Esophagus muscularis mucosa (tissue), 3 donors: ENCODE results near the gene PCDHB14.

Source experiments
- POLR2A ChIP-seq: fragments of 450-650 bp; IDR thresholded peaks from one replicate; pipeline ENCODE4 v1.6.1; 2017; ENCODE audit warnings: antibody characterized with exemption, moderate library complexity, mild to moderate bottlenecking, low read depth
- POLR2AphosphoS5 ChIP-seq, 2 donors: sonication (generic); formaldehyde crosslinking; IDR thresholded peaks; one replicate each; pipeline ENCODE4 v1.6.1; 2017; ENCODE audit warnings: antibody characterized with exemption in 2 of 2
- TF ChIP-seq, protein P1 (sequence below), 3 experiments: fragments of 200-600 bp in 2 of 3; fragments of 450-650 bp in 1 of 3; sonication (generic) in 2 of 3; IDR thresholded peaks; one replicate each; pipeline ENCODE4 v1.5.1; 2017 to 2019; ENCODE audit warnings: antibody characterized with exemption in 3 of 3, mild to moderate bottlenecking in 2 of 3, moderate library complexity in 1 of 3

DNA sequence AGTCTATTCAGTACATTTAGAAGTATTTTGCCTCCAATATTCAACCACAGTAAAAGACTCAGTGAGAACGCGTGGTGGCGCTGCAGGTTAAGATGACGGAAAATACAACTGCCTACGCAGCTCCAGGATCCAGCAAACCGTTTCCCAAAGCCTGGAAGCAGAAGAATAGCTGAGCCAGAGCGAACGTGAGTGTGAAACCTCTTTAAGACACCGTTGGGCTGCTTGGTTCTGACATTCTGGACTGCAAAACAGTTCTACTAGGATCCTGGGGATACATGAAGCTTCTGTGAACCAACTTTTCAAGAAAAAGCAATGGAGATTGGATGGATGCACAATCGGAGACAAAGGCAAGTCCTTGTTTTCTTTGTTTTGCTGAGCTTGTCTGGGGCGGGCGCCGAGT lies 40.9 kb upstream of the PCDHB14 start, which contains the start of gene PCDHB16:
- peak in 1 of 2 donors; percentile 8 for TF ChIP-seq POLR2AphosphoS5 (IDR thresholded peaks at IDR 0.05)
- TF ChIP-seq, protein P1, sequence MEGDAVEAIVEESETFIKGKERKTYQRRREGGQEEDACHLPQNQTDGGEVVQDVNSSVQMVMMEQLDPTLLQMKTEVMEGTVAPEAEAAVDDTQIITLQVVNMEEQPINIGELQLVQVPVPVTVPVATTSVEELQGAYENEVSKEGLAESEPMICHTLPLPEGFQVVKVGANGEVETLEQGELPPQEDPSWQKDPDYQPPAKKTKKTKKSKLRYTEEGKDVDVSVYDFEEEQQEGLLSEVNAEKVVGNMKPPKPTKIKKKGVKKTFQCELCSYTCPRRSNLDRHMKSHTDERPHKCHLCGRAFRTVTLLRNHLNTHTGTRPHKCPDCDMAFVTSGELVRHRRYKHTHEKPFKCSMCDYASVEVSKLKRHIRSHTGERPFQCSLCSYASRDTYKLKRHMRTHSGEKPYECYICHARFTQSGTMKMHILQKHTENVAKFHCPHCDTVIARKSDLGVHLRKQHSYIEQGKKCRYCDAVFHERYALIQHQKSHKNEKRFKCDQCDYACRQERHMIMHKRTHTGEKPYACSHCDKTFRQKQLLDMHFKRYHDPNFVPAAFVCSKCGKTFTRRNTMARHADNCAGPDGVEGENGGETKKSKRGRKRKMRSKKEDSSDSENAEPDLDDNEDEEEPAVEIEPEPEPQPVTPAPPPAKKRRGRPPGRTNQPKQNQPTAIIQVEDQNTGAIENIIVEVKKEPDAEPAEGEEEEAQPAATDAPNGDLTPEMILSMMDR (IDR thresholded peaks at IDR 0.05) = peak; percentile 36 to 42 (median 37)
- no peak for TF ChIP-seq POLR2A
